ENCODE measurements around the gene CDON.
"Not testable (repeated sequence)": the region's sequence is repeated elsewhere in the genome, so short reads cannot be mapped to it uniquely, and the experiment has no call there.

CDON gene

GRCh38 chr11:126032375-126032774, 30.3 kb downstream of the CDON start:
- Histone ChIP-seq H4K20me1 (ENCODE audit: low read depth, low read length) (no peaks in the 10 kb centered on the region), H3K27me3 (ENCODE audit: low read length) (no peaks in the 10 kb centered on the region), H3K79me2 (ENCODE audit: insufficient read depth, low read length) (no peaks in the 10 kb centered on the region), H3K4me2 (ENCODE audit: low read depth, low read length, poor library complexity, severe bottlenecking) (no peak overlapping the region), H3K9me3 (ENCODE audit: insufficient read depth, low read length) (no peaks in the 10 kb centered on the region), H3K4me3 (ENCODE audit: insufficient read depth, low read length, poor library complexity, severe bottlenecking) (no peak overlapping the region), H2AFZ (ENCODE audit: low read depth, low read length, severe bottlenecking) (no peak overlapping the region), H3F3A (ENCODE audit: insufficient read depth) (no peaks in the 10 kb centered on the region), H3K9me2 (replicated peaks; ENCODE audit: insufficient read depth, low read length) (no peaks in the 10 kb centered on the region), H3K27ac (ENCODE audit: low read depth, low read length) (no peak overlapping the region), H3K36me3 (ENCODE audit: low read length) (no peaks in the 10 kb centered on the region), H3K9ac (ENCODE audit: low read length) (no peak overlapping the region)
- TF ChIP-seq CTCF (IDR thresholded peaks at IDR 0.05; ENCODE audit: insufficient read depth, low read length, poor library complexity, severe bottlenecking): no peak
- no peak for TF ChIP-seq EZH2phosphoT487 (conservative IDR thresholded peaks at IDR 0.05; ENCODE audit: low read length)

GRCh38 chr11:126029805-126030204, 32.9 kb downstream of the CDON start:
- H2AFZ ChIP-seq (ENCODE audit: low read depth, low read length, severe bottlenecking): no peak overlapping the region
- H3K9me3 ChIP-seq (ENCODE audit: insufficient read depth, low read length): no peaks in the 10 kb centered on the region
- no peak overlapping the region for H3K9ac ChIP-seq (ENCODE audit: low read length)
- TF ChIP-seq CTCF (IDR thresholded peaks at IDR 0.05; ENCODE audit: insufficient read depth, low read length, poor library complexity, severe bottlenecking) (no peak), EZH2phosphoT487 (conservative IDR thresholded peaks at IDR 0.05; ENCODE audit: low read length) (no peak)
- H3K36me3 ChIP-seq (ENCODE audit: low read length): no peaks in the 10 kb centered on the region
- H4K20me1 ChIP-seq (ENCODE audit: low read depth, low read length): no peaks in the 10 kb centered on the region
- H3K27me3 ChIP-seq (ENCODE audit: low read length): no peaks in the 10 kb centered on the region
- no peak overlapping the region for H3K4me2 ChIP-seq (ENCODE audit: low read depth, low read length, poor library complexity, severe bottlenecking)
- no peak overlapping the region for H3K4me3 ChIP-seq (ENCODE audit: insufficient read depth, low read length, poor library complexity, severe bottlenecking)
- H3K9me2 ChIP-seq (replicated peaks; ENCODE audit: insufficient read depth, low read length): no peaks in the 10 kb centered on the region
- no peaks in the 10 kb centered on the region for H3K79me2 ChIP-seq (ENCODE audit: insufficient read depth, low read length)
- H3F3A ChIP-seq (ENCODE audit: insufficient read depth): no peaks in the 10 kb centered on the region
- no peak overlapping the region for H3K27ac ChIP-seq (ENCODE audit: low read depth, low read length)

GRCh38 chr11:126029237-126029636, 33.4 kb downstream of the CDON start:
- H3F3A ChIP-seq (ENCODE audit: insufficient read depth): no peaks in the 10 kb centered on the region
- no peaks in the 10 kb centered on the region for H3K27me3 ChIP-seq (ENCODE audit: low read length)
- no peaks in the 10 kb centered on the region for H4K20me1 ChIP-seq (ENCODE audit: low read depth, low read length)
- no peaks in the 10 kb centered on the region for H3K9me2 ChIP-seq (replicated peaks; ENCODE audit: insufficient read depth, low read length)
- H3K9ac ChIP-seq (ENCODE audit: low read length): no peak overlapping the region
- H3K4me2 ChIP-seq (ENCODE audit: low read depth, low read length, poor library complexity, severe bottlenecking): no peak overlapping the region
- H3K36me3 ChIP-seq (ENCODE audit: low read length): no peaks in the 10 kb centered on the region
- no peaks in the 10 kb centered on the region for H3K79me2 ChIP-seq (ENCODE audit: insufficient read depth, low read length)
- H2AFZ ChIP-seq (ENCODE audit: low read depth, low read length, severe bottlenecking): no peak overlapping the region
- H3K4me3 ChIP-seq (ENCODE audit: insufficient read depth, low read length, poor library complexity, severe bottlenecking): no peak overlapping the region
- H3K27ac ChIP-seq (ENCODE audit: low read depth, low read length): no peak overlapping the region
- TF ChIP-seq CTCF (IDR thresholded peaks at IDR 0.05; ENCODE audit: insufficient read depth, low read length, poor library complexity, severe bottlenecking) (no peak), EZH2phosphoT487 (conservative IDR thresholded peaks at IDR 0.05; ENCODE audit: low read length) (no peak)
- no peaks in the 10 kb centered on the region for H3K9me3 ChIP-seq (ENCODE audit: insufficient read depth, low read length)

GRCh38 chr11:126028534-126028933, 34.1 kb downstream of the CDON start:
- H3K36me3 ChIP-seq (ENCODE audit: low read length); H3K9me2 ChIP-seq (replicated peaks; ENCODE audit: insufficient read depth, low read length); H3F3A ChIP-seq (ENCODE audit: insufficient read depth); H3K9ac ChIP-seq (ENCODE audit: low read length); H3K4me3 ChIP-seq (ENCODE audit: insufficient read depth, low read length, poor library complexity, severe bottlenecking); H3K27me3 ChIP-seq (ENCODE audit: low read length); H3K9me3 ChIP-seq (ENCODE audit: insufficient read depth, low read length); H4K20me1 ChIP-seq (ENCODE audit: low read depth, low read length); H3K27ac ChIP-seq (ENCODE audit: low read depth, low read length); H2AFZ ChIP-seq (ENCODE audit: low read depth, low read length, severe bottlenecking); H3K79me2 ChIP-seq (ENCODE audit: insufficient read depth, low read length); H3K4me2 ChIP-seq (ENCODE audit: low read depth, low read length, poor library complexity, severe bottlenecking): not testable (repeated sequence)

Measured in SU-DHL-6 (cell line).